Measurements from ENCODE around the gene ATP5F1E.

DNA sequence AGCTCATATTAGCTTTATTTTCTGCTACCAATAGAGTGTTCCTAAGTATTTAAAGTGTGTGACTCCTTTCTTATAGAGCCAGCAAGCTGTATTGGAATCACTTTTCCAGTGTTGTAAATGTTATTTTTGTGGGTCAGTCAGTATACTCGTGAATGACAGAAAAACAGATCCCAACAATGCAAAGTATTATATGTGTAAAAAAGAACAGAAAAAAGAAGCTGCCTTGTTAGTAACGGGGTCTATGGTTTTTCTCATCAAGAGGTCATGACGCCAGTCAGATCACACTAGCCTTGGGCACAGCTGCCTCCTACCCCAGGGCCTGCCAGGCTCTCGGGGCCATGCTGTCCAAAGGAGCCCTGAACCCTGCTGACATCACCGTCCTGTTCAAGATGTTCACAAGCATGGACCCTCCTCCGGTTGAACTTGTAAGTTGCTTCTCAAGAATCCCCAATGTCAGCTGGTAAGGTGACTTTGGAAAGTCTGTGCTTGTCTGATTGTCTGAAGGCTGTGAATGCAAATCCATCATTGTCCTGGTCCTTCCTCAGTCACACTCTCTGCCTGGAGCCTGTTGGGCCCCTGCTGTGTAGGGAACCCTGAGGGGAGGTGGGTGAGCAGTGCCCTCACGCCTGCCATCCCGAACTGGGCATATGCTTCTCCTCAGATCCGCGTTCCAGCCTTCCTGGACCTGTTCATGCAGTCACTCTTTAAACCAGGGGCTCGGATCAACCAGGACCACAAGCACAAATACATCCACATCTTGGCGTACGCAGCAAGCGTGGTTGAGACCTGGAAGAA, 41.3 kb downstream of the ATP5F1E start:
- TF ChIP-seq POLR2A (IDR thresholded peaks at IDR 0.05; ENCODE audit: low read depth, low read length), result no peak
- TF ChIP-seq POLR2AphosphoS5 (IDR thresholded peaks at IDR 0.05; ENCODE audit: low read depth, low read length), result no peak
- no peak for TF ChIP-seq SPI1 (IDR thresholded peaks at IDR 0.05; ENCODE audit: low read depth, low read length)
- TF ChIP-seq TAF1 (IDR thresholded peaks at IDR 0.05; ENCODE audit: low read depth, low read length), result no peak
- TF ChIP-seq POU2F2 (IDR thresholded peaks at IDR 0.05; ENCODE audit: low read depth, low read length), result no peak

Data from GM12891 (cell line).